Activated T-cell treated with anti-CD3 and anti-CD28 coated beads, Interleukin-2, amount 50 U/mL, for 24 hours (primary cell): Measurements from ENCODE around the gene SLC39A3.
"Not testable (repeated sequence)": the region's sequence is repeated elsewhere in the genome, so short reads cannot be mapped to it uniquely, and the experiment has no call there.

ENCODE experiments used
- DNase-seq: peaks from one replicate; pipeline ENCODE4 v3.0.0-alpha.2; 2020
- H3K27ac Mint-ChIP-seq: 2 replicates; pipeline ENCODE4 v1.8.0; 2020; ENCODE audit warnings: mild to moderate bottlenecking, mixed read lengths
- H3K27me3 Mint-ChIP-seq: 2 replicates; pipeline ENCODE4 v1.8.0; 2020; ENCODE audit warnings: mixed read lengths
- H3K36me3 Mint-ChIP-seq: 2 replicates; pipeline ENCODE4 v1.8.0; 2020; ENCODE audit warnings: low read depth, mixed read lengths
- H3K4me1 Mint-ChIP-seq: 2 replicates; pipeline ENCODE4 v1.8.0; 2020; ENCODE audit warnings: low read depth, mixed read lengths
- H3K4me3 Mint-ChIP-seq: 2 replicates; pipeline ENCODE4 v1.8.0; 2020; ENCODE audit warnings: mild to moderate bottlenecking, moderate library complexity, mixed read lengths
- H3K9me3 Mint-ChIP-seq: 2 replicates; pipeline ENCODE4 v1.8.0; 2020; ENCODE audit warnings: mixed read lengths

Gene SLC39A3

GRCh38 chr19:2716275-2716650, 23.6 kb downstream of the SLC39A3 start:
- Mint-ChIP-seq H3K27me3 (peaks cover 16% of the 10 kb centered on the region), H3K4me3 (no peak overlapping the region), H3K9me3 (peaks cover 6% of the 10 kb centered on the region), H3K4me1 (peaks cover 9% of the 10 kb centered on the region), H3K27ac (no peak overlapping the region), H3K36me3 (no peaks in the 10 kb centered on the region)
- DNase-seq: no peak

GRCh38 chr19:2715470-2716274, 24.1 kb downstream of the SLC39A3 start:
- no peaks in the 10 kb centered on the region for H3K36me3 Mint-ChIP-seq
- peaks cover 16% of the 10 kb centered on the region for H3K27me3 Mint-ChIP-seq
- H3K4me3 Mint-ChIP-seq: no peak overlapping the region
- H3K9me3 Mint-ChIP-seq: peaks cover 6% of the 10 kb centered on the region
- DNase-seq: no peak
- H3K27ac Mint-ChIP-seq: no peak overlapping the region
- H3K4me1 Mint-ChIP-seq: peaks cover 12% of the 10 kb centered on the region

GRCh38 chr19:2714531-2715269, 25.1 kb downstream of the SLC39A3 start:
- peaks cover 14% of the 10 kb centered on the region for H3K4me1 Mint-ChIP-seq
- H3K4me3 Mint-ChIP-seq: no peak overlapping the region
- H3K27ac Mint-ChIP-seq: no peak overlapping the region
- H3K27me3 Mint-ChIP-seq: peaks cover 11% of the 10 kb centered on the region
- peaks cover 6% of the 10 kb centered on the region for H3K9me3 Mint-ChIP-seq
- no peaks in the 10 kb centered on the region for H3K36me3 Mint-ChIP-seq
- no peak for DNase-seq

- H3K27me3 Mint-ChIP-seq, H3K4me3 Mint-ChIP-seq, H3K27ac Mint-ChIP-seq, H3K9me3 Mint-ChIP-seq, DNase-seq, H3K36me3 Mint-ChIP-seq: not testable (repeated sequence)
- peaks cover 13% of the 10 kb centered on the region for H3K4me1 Mint-ChIP-seq
Measured at GRCh38 chr19:2714102-2714501, 25.7 kb downstream of the SLC39A3 start.

- H3K27me3 Mint-ChIP-seq, H3K36me3 Mint-ChIP-seq, H3K27ac Mint-ChIP-seq, H3K9me3 Mint-ChIP-seq, DNase-seq, H3K4me3 Mint-ChIP-seq: not testable (repeated sequence)
- peaks cover 13% of the 10 kb centered on the region for H3K4me1 Mint-ChIP-seq
Measured at GRCh38 chr19:2713170-2713569, 26.6 kb downstream of the SLC39A3 start.

GRCh38 chr19:2711875-2712205, 28.0 kb downstream of the SLC39A3 start:
- H3K27me3 Mint-ChIP-seq: no peaks in the 10 kb centered on the region
- DNase-seq: no peak
- H3K27ac Mint-ChIP-seq: no peak overlapping the region
- H3K9me3 Mint-ChIP-seq: peaks cover 6% of the 10 kb centered on the region
- H3K36me3 Mint-ChIP-seq: no peaks in the 10 kb centered on the region
- H3K4me1 Mint-ChIP-seq: peaks cover 13% of the 10 kb centered on the region
- no peak overlapping the region for H3K4me3 Mint-ChIP-seq

- no peak overlapping the region for H3K27ac Mint-ChIP-seq
- no peak overlapping the region for H3K4me3 Mint-ChIP-seq
- no peaks in the 10 kb centered on the region for H3K27me3 Mint-ChIP-seq
- DNase-seq: no peak
- H3K36me3 Mint-ChIP-seq: no peaks in the 10 kb centered on the region
- peaks cover 6% of the 10 kb centered on the region for H3K9me3 Mint-ChIP-seq
- peaks cover 13% of the 10 kb centered on the region for H3K4me1 Mint-ChIP-seq
Measured at GRCh38 chr19:2711172-2711874, 28.5 kb downstream of the SLC39A3 start.

GRCh38 chr19:2706251-2706650, 33.6 kb downstream of the SLC39A3 start:
- Mint-ChIP-seq H3K4me1 (peaks cover 15% of the 10 kb centered on the region), H3K4me3 (no peak overlapping the region), H3K27me3 (no peaks in the 10 kb centered on the region), H3K36me3 (no peaks in the 10 kb centered on the region), H3K9me3 (no peaks in the 10 kb centered on the region), H3K27ac (no peak overlapping the region)
- DNase-seq: no peak

- Mint-ChIP-seq H3K27ac (no peak overlapping the region), H3K9me3 (no peaks in the 10 kb centered on the region), H3K4me1 (peaks cover 27% of the 10 kb centered on the region), H3K36me3 (no peaks in the 10 kb centered on the region), H3K4me3 (no peak overlapping the region), H3K27me3 (no peaks in the 10 kb centered on the region)
- DNase-seq: no peak
Measured at GRCh38 chr19:2703691-2704216, 36.1 kb downstream of the SLC39A3 start.

GRCh38 chr19:2703077-2703437, 36.8 kb downstream of the SLC39A3 start:
- Mint-ChIP-seq H3K4me3 (peak overlapping the region; percentile 53), H3K36me3 (no peaks in the 10 kb centered on the region), H3K27me3 (no peaks in the 10 kb centered on the region), H3K27ac (no peak overlapping the region), H3K9me3 (no peaks in the 10 kb centered on the region), H3K4me1 (peaks cover 31% of the 10 kb centered on the region)
- DNase-seq: no peak

- H3K27ac Mint-ChIP-seq: no peak within 1 kb of the TSS
- no peaks in the 10 kb centered on the region for H3K36me3 Mint-ChIP-seq
- peak within 1 kb of the TSS; percentile 53 for H3K4me3 Mint-ChIP-seq
- DNase-seq: peak; percentile 96
- H3K27me3 Mint-ChIP-seq: no peaks in the 10 kb centered on the region
- H3K4me1 Mint-ChIP-seq: peaks cover 31% of the 10 kb centered on the region
- H3K9me3 Mint-ChIP-seq: no peaks in the 10 kb centered on the region
Measured at GRCh38 chr19:2702170-2703076, 37.4 kb downstream of the SLC39A3 start, which contains the start of gene GNG7. Gene GNG7, minus strand, starts transcription at chr19:2702694. Its CDS starts 182,006 bp downstream, at chr19:2520688.

- Mint-ChIP-seq H3K9me3 (no peaks in the 10 kb centered on the region), H3K4me3 (peak overlapping the region; percentile 44), H3K36me3 (no peaks in the 10 kb centered on the region), H3K4me1 (peaks cover 31% of the 10 kb centered on the region), H3K27me3 (no peaks in the 10 kb centered on the region), H3K27ac (no peak overlapping the region)
- no peak for DNase-seq
Measured at GRCh38 chr19:2701361-2702169, 38.3 kb downstream of the SLC39A3 start.

- Mint-ChIP-seq H3K4me1 (peaks cover 31% of the 10 kb centered on the region), H3K4me3 (no peak overlapping the region), H3K27ac (no peak overlapping the region), H3K36me3 (no peaks in the 10 kb centered on the region), H3K27me3 (no peaks in the 10 kb centered on the region), H3K9me3 (no peaks in the 10 kb centered on the region)
- DNase-seq: no peak
Measured at GRCh38 chr19:2700660-2701360, 39.0 kb downstream of the SLC39A3 start.
